Stomach (tissue), 9 donors: ENCODE results near the gene TGFB3. TPM values are rescaled to one million over a fixed set of nuclear protein-coding genes. Genes with fewer than 3 reads are reported as not detected.

Experiments
- DNase-seq, 2 donors: peaks; one replicate each; pipeline versions ENCODE4 v3.0.0 to v3.0.0-alpha.2; 2013 to 2019
- H3K27ac ChIP-seq, 5 donors: fragments of 200-600 bp in 4 of 5; sonication (generic) in 4 of 5; one replicate each; pipeline ENCODE4 v1.5.1; 2013 to 2019; ENCODE audit warnings: mild to moderate bottlenecking in 1 of 5, moderate library complexity in 1 of 5
- H3K27me3 ChIP-seq, 3 donors: fragments of 200-600 bp; sonication (generic); one replicate each; pipeline ENCODE4 v1.5.1; 2017 to 2019; ENCODE audit warnings: mixed run types in 1 of 3
- H3K36me3 ChIP-seq, 4 donors: fragments of 200-600 bp; sonication (generic); 1 replicate in 3 of 4; 2 replicates in 1 of 4; pipeline ENCODE4 v1.5.1; 2016 to 2019
- H3K4me1 ChIP-seq, 4 donors: fragments of 200-600 bp; sonication (generic); one replicate each; pipeline ENCODE4 v1.5.1; 2016 to 2019
- H3K4me3 ChIP-seq, 4 donors: fragments of 200-600 bp; sonication (generic) in 3 of 4; one replicate each; pipeline ENCODE4 v1.5.1; 2016 to 2019; ENCODE audit warnings: mild to moderate bottlenecking in 1 of 4
- H3K9me3 ChIP-seq, 4 donors: fragments of 200-600 bp; sonication (generic); one replicate each; pipeline ENCODE4 v1.5.1; 2016 to 2019
- CTCF ChIP-seq, 7 experiments: fragments of 450-650 bp in 4 of 7; fragments of 200-600 bp in 3 of 7; sonication (generic) in 3 of 7; IDR thresholded peaks; one replicate each; pipeline ENCODE4 v1.5.1; 2016 to 2019; ENCODE audit warnings: antibody characterized with exemption in 7 of 7, control low read depth in 2 of 7, mild to moderate bottlenecking in 1 of 7
- EP300 ChIP-seq: sonication (generic); formaldehyde crosslinking; IDR thresholded peaks from one replicate; pipeline ENCODE4 v1.6.1; 2017; ENCODE audit warnings: antibody characterized with exemption
- POLR2A ChIP-seq, 4 donors: fragments of 450-650 bp; IDR thresholded peaks; one replicate each; pipeline ENCODE4 v1.6.1; 2016; ENCODE audit warnings: antibody characterized with exemption in 4 of 4, control low read depth in 2 of 4, mild to moderate bottlenecking in 1 of 4, moderate library complexity in 1 of 4
- POLR2AphosphoS5 ChIP-seq, 3 donors: sonication (generic); formaldehyde crosslinking; IDR thresholded peaks; one replicate each; pipeline ENCODE4 v1.6.1; 2016; ENCODE audit warnings: antibody characterized with exemption in 3 of 3
- WGBS, 5 donors: extraction: QIAGEN DNeasy Blood & Tissue Kit in 3 of 5; methylation state at CpG; one replicate each; pipeline versions ENCODE4 v1.1.5 to v1.1.7; 2013 to 2018; 5-methylcytosine and 5-hydroxymethylcytosine counted together
- intact Hi-C: fragments of 100-400 bp; cut with DNase I; formaldehyde crosslinking; loops from one replicate; pipeline ENCODE4 v1.15.1; 2023; ENCODE audit warnings: low total_unique reads
- polyA plus RNA-seq, 3 donors: library from polyadenylated mRNA; stranded (reverse); fragments of 200-250 nt; gene quantifications; one replicate each; pipeline ENCODE4 v1.2.3, GENCODE V29; 2013
- total RNA-seq, 5 donors: library from RNA; depleted of rRNA; stranded (reverse); fragments of >200 nt; gene quantifications; one replicate each; pipeline versions ENCODE4 v1.1.0 to v1.2.3, GENCODE V29; 2014 to 2016
- donor health status: healthy with polysubstance abuse.
- donor health status: Bipolar disorder and iron deficiency.
- donor health status: healthy.

TGFB3 gene
- total and polyA plus RNA-seq, 8 donors: 2.0 to 24.6 (median 13.9) TPM; not detected in 1

- peak overlapping the region in 2 of 5 donors; percentile 83 to 98 for H3K27ac ChIP-seq
- no peak for TF ChIP-seq CTCF (IDR thresholded peaks at IDR 0.05)
- no peak for TF ChIP-seq POLR2AphosphoS5 (IDR thresholded peaks at IDR 0.05)
- TF ChIP-seq EP300: no peak
- TF ChIP-seq POLR2A (IDR thresholded peaks at IDR 0.05): no peak
These were observed 5.6 kb upstream of the TGFB3 start for GRCh38 chr14:75987201-75987970.

GRCh38 chr14:75986439-75986765 lies 4.6 kb upstream of the TGFB3 start:
- Histone ChIP-seq H3K27me3 (no peaks in the 10 kb centered on the region), H3K4me1 (peaks cover 18 to 55% (median 41%) of the 10 kb centered on the region in 4 donors), H3K4me3 (peak overlapping the region; percentile 64 to 95 (median 88)), H3K27ac (peak overlapping the region; percentile 87 to 98 (median 95)), H3K36me3 (peaks cover 4 to 22% (median 11%) of the 10 kb centered on the region in 4 donors), H3K9me3 (no peaks in the 10 kb centered on the region)
- DNase-seq: peak in 1 of 2 donors; percentile 57
- no peak for TF ChIP-seq EP300
- no peak for TF ChIP-seq POLR2AphosphoS5 (IDR thresholded peaks at IDR 0.05)
- TF ChIP-seq POLR2A (IDR thresholded peaks at IDR 0.05): no peak
- no peak for TF ChIP-seq CTCF (IDR thresholded peaks at IDR 0.05)
- WGBS, 5 donors: 13 to 23% (median 19%) methylated on average over 6 of the region's 6 CpGs
- intact Hi-C loops: loop anchor here (5.0 kb wide), 1 partner anchor 279 kb away; no protein-coding TSS in a partner anchor

More at GRCh38 chr14:75987201-75987970, 5.6 kb upstream of the TGFB3 start:
- no peak for DNase-seq
- H3K36me3 ChIP-seq: peaks cover 4 to 32% (median 18%) of the 10 kb centered on the region in 4 donors
- no peaks in the 10 kb centered on the region for H3K27me3 ChIP-seq
- H3K9me3 ChIP-seq: no peaks in the 10 kb centered on the region
- 76 to 87% (median 81%) methylated on average over 3 of the region's 3 CpGs for WGBS, 5 donors
- intact Hi-C loops: loop anchor here (5.0 kb wide), 1 partner anchor 280 kb away; no protein-coding TSS in a partner anchor
- H3K4me3 ChIP-seq: no peak overlapping the region
- peaks cover 17 to 62% (median 36%) of the 10 kb centered on the region in 4 donors for H3K4me1 ChIP-seq

GRCh38 chr14:75985618-75986438 lies 4.0 kb upstream of the TGFB3 start, which contains the start of gene IFT43:
IFT43 (plus strand) TSS chr14:75985763; CDS start chr14:75985787, 24 bp downstream.
- WGBS, 5 donors: 0% methylated on average over 28 to 52 of the region's 52 CpGs
- Histone ChIP-seq H3K9me3 (no peaks in the 10 kb centered on the region), H3K4me1 (peaks cover 24 to 61% (median 47%) of the 10 kb centered on the region in 4 donors), H3K4me3 (peak within 1 kb of the TSS; percentile 64 to 95 (median 88)), H3K27me3 (no peaks in the 10 kb centered on the region), H3K27ac (peak within 1 kb of the TSS; percentile 87 to 98 (median 95)), H3K36me3 (peaks cover 4 to 18% (median 10%) of the 10 kb centered on the region in 4 donors)
- TF ChIP-seq EP300 (no peak), POLR2AphosphoS5 (IDR thresholded peaks at IDR 0.05) (peak; percentile 68 to 81 (median 77))
- intact Hi-C loops: loop anchor here (5.0 kb wide), 1 partner anchor 279 kb away; no protein-coding TSS in a partner anchor
- DNase-seq: peak; percentile 94 to 97

- no peak for DNase-seq
- H3K36me3 ChIP-seq: peaks cover 2 to 6% (median 2%) of the 10 kb centered on the region in 4 donors
- WGBS, 5 donors: 26 to 55% (median 36%) methylated on average over 2 of the region's 2 CpGs
- peak overlapping the region in 4 of 5 donors; percentile 6 to 98 (median 92) for H3K27ac ChIP-seq
- no peaks in the 10 kb centered on the region for H3K27me3 ChIP-seq
- no peaks in the 10 kb centered on the region for H3K9me3 ChIP-seq
- peaks cover 29 to 72% (median 58%) of the 10 kb centered on the region in 4 donors for H3K4me1 ChIP-seq
- H3K4me3 ChIP-seq: no peak overlapping the region
- TF ChIP-seq EP300 (no peak), POLR2AphosphoS5 (IDR thresholded peaks at IDR 0.05) (no peak), POLR2A (IDR thresholded peaks at IDR 0.05) (no peak), CTCF (IDR thresholded peaks at IDR 0.05) (no peak)
- intact Hi-C loops: loop anchor here (5.0 kb wide), 2 partner anchors 77 to 277 kb away; no protein-coding TSS in a partner anchor
These were observed 2.9 kb upstream of the TGFB3 start for GRCh38 chr14:75984674-75985073.
